Measurements from ENCODE around the gene CXCL12. TPM values are rescaled to one million over a fixed set of nuclear protein-coding genes. Genes with fewer than 3 reads are reported as not detected.

The CXCL12 gene
- polyA plus RNA-seq, 1 donor from 2014 or later = 0.14 TPM

GRCh38 chr10:44376472-44377099 lies 8.3 kb downstream of the CXCL12 start:
- H2AFZ ChIP-seq (ENCODE audit: low read depth, low read length) = no peak overlapping the region
- no peaks in the 10 kb centered on the region for H3K79me2 ChIP-seq (replicated peaks; ENCODE audit: insufficient read depth, low read length)
- no peak overlapping the region for H3K9ac ChIP-seq (ENCODE audit: low read length)
- no peak overlapping the region for H3K4me3 ChIP-seq (ENCODE audit: low read length)
- H3K27ac ChIP-seq (ENCODE audit: low read length) = no peak overlapping the region
- H3K27me3 ChIP-seq (ENCODE audit: insufficient read depth, low read depth, low read length) = no peaks in the 10 kb centered on the region
- no peaks in the 10 kb centered on the region for H3K36me3 ChIP-seq (ENCODE audit: insufficient read depth, low read length)
- no peaks in the 10 kb centered on the region for H3K9me2 ChIP-seq (ENCODE audit: insufficient read depth, low read length)
- H4K20me1 ChIP-seq (ENCODE audit: insufficient read depth) = no peaks in the 10 kb centered on the region
- TF ChIP-seq RAD21 (conservative IDR thresholded peaks at IDR 0.05) = no peak
- TF ChIP-seq REST (IDR thresholded peaks at IDR 0.05; ENCODE audit: borderline replicate concordance) = no peak
- TF ChIP-seq EZH2 (IDR thresholded peaks at IDR 0.05; ENCODE audit: borderline replicate concordance, insufficient read depth, low read length, poor library complexity, severe bottlenecking) = no peak
- no peaks in the 10 kb centered on the region for H3F3A ChIP-seq (ENCODE audit: insufficient read depth, low read length, poor library complexity, severe bottlenecking)
- H3K9me3 ChIP-seq (ENCODE audit: low read length) = no peaks in the 10 kb centered on the region
- no peak overlapping the region for H3K4me2 ChIP-seq (ENCODE audit: low read length)

GRCh38 chr10:44374155-44374554 lies 10.7 kb downstream of the CXCL12 start:
- TF ChIP-seq EP300 (conservative IDR thresholded peaks at IDR 0.05; ENCODE audit: poor library complexity, severe bottlenecking) = no peak
- TF ChIP-seq CTCF (IDR thresholded peaks at IDR 0.05; ENCODE audit: poor library complexity, severe bottlenecking) = no peak
- TF ChIP-seq MXI1 (conservative IDR thresholded peaks at IDR 0.05; ENCODE audit: poor library complexity, severe bottlenecking) = no peak
- no peak for TF ChIP-seq POLR2AphosphoS5 (IDR thresholded peaks at IDR 0.05)
- no peak for TF ChIP-seq TAF1 (IDR thresholded peaks at IDR 0.05; ENCODE audit: low read depth)
- no peak for TF ChIP-seq RAD21 (conservative IDR thresholded peaks at IDR 0.05)
- no peak for TF ChIP-seq REST (IDR thresholded peaks at IDR 0.05; ENCODE audit: borderline replicate concordance)
- no peak for TF ChIP-seq SMC3 (conservative IDR thresholded peaks at IDR 0.05; ENCODE audit: poor library complexity)
- TF ChIP-seq EZH2 (IDR thresholded peaks at IDR 0.05; ENCODE audit: borderline replicate concordance, insufficient read depth, low read length, poor library complexity, severe bottlenecking) = no peak
- no peaks in the 10 kb centered on the region for H3K9me2 ChIP-seq (ENCODE audit: insufficient read depth, low read length)
- no peaks in the 10 kb centered on the region for H3K36me3 ChIP-seq (ENCODE audit: insufficient read depth, low read length)
- no peak overlapping the region for H3K9ac ChIP-seq (ENCODE audit: low read length)
- H3F3A ChIP-seq (ENCODE audit: insufficient read depth, low read length, poor library complexity, severe bottlenecking) = no peaks in the 10 kb centered on the region
- H3K79me2 ChIP-seq (replicated peaks; ENCODE audit: insufficient read depth, low read length) = no peaks in the 10 kb centered on the region
- H3K9me3 ChIP-seq (ENCODE audit: low read length) = no peaks in the 10 kb centered on the region
- H3K4me3 ChIP-seq (ENCODE audit: low read length) = no peak overlapping the region
- no peaks in the 10 kb centered on the region for H3K27me3 ChIP-seq (ENCODE audit: insufficient read depth, low read depth, low read length)
- H3K4me2 ChIP-seq (ENCODE audit: low read length) = no peak overlapping the region
- H3K27ac ChIP-seq (ENCODE audit: low read length) = no peak overlapping the region
- no peak overlapping the region for H2AFZ ChIP-seq (ENCODE audit: low read depth, low read length)
- H4K20me1 ChIP-seq (ENCODE audit: insufficient read depth) = no peaks in the 10 kb centered on the region
